HG03060 (cell line): Measurements from ENCODE around the gene CHRDL2.

Source experiments
- ATAC-seq: cut with Tn5 transposase; IDR thresholded peaks from one replicate; pipeline ENCODE4 v1.9.1; 2021; ENCODE audit warnings: low read depth, moderate number of reproducible peaks; ENCODE audit not compliant: unreplicated experiment

CHRDL2 gene

GRCh38 chr11:74689666-74690065, 41.6 kb downstream of the CHRDL2 start:
- ATAC-seq = no peak

GRCh38 chr11:74687237-74688023, 43.8 kb downstream of the CHRDL2 start:
- no peak for ATAC-seq

GRCh38 chr11:74686792-74687191, 44.4 kb downstream of the CHRDL2 start:
- ATAC-seq = no peak

GRCh38 chr11:74685905-74686304, 45.3 kb downstream of the CHRDL2 start:
- ATAC-seq = no peak

- no peak for ATAC-seq
These were observed 45.9 kb downstream of the CHRDL2 start for GRCh38 chr11:74685338-74685737.

GRCh38 chr11:74684661-74685060, 46.6 kb downstream of the CHRDL2 start:
- ATAC-seq = no peak

GRCh38 chr11:74683941-74684481, 47.2 kb downstream of the CHRDL2 start:
- no peak for ATAC-seq

GRCh38 chr11:74683279-74683871, 47.9 kb downstream of the CHRDL2 start:
- ATAC-seq = no peak

GRCh38 chr11:74682731-74683278, 48.4 kb downstream of the CHRDL2 start:
- ATAC-seq = no peak

- ATAC-seq = no peak
These were observed 49.3 kb downstream of the CHRDL2 start for GRCh38 chr11:74681686-74682651.

GRCh38 chr11:74680703-74681531, 50.3 kb downstream of the CHRDL2 start:
- ATAC-seq = no peak

GRCh38 chr11:74680035-74680671, 51.1 kb downstream of the CHRDL2 start:
- no peak for ATAC-seq

- no peak for ATAC-seq
These were observed 51.7 kb downstream of the CHRDL2 start for GRCh38 chr11:74679513-74679865.

GRCh38 chr11:74678591-74679512, 52.4 kb downstream of the CHRDL2 start:
- ATAC-seq = no peak

- ATAC-seq = no peak
These were observed 53.2 kb downstream of the CHRDL2 start for GRCh38 chr11:74678041-74678440.

GRCh38 chr11:74677131-74677530, 54.1 kb downstream of the CHRDL2 start:
- no peak for ATAC-seq

- ATAC-seq = no peak
These were observed 54.6 kb downstream of the CHRDL2 start for GRCh38 chr11:74676596-74676995.

GRCh38 chr11:74675761-74676160, 55.5 kb downstream of the CHRDL2 start:
- ATAC-seq = no peak
